AG09319 (cell line): ENCODE data around the gene PIGL.

Experiments
- DNase-seq: peaks from one replicate; pipeline ENCODE4 v3.0.0-alpha.2; 2010; ENCODE audit warnings: low read depth; ENCODE audit errors: extremely low read depth
- TF ChIP-seq, protein P1 (sequence below): IDR thresholded peaks from 2 replicates; pipeline ENCODE4 v1.5.1; 2011; ENCODE audit warnings: low read depth, mild to moderate bottlenecking, inconsistent platforms, low read length, moderate library complexity

The PIGL gene

DNA sequence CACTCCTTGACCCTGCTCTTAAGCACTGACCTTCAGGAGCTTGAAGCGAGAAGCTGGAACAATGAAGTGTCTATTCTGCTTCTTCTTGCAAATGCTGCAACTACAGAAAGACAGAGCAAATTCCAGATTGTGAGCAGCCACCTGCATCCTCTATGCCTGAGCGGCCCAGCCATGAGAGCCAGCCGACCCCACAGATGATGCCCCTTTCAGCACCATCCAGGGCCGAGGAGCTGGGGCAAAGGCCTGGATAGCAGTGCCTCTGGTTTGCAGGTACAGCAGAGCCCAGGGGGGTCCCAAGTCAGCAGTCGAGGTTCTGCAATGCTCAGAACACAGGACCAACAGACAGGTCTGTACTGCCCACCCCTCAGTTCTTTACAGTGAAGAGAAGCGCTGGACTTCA, 131.6 kb downstream of the PIGL start:
- TF ChIP-seq, protein P1, sequence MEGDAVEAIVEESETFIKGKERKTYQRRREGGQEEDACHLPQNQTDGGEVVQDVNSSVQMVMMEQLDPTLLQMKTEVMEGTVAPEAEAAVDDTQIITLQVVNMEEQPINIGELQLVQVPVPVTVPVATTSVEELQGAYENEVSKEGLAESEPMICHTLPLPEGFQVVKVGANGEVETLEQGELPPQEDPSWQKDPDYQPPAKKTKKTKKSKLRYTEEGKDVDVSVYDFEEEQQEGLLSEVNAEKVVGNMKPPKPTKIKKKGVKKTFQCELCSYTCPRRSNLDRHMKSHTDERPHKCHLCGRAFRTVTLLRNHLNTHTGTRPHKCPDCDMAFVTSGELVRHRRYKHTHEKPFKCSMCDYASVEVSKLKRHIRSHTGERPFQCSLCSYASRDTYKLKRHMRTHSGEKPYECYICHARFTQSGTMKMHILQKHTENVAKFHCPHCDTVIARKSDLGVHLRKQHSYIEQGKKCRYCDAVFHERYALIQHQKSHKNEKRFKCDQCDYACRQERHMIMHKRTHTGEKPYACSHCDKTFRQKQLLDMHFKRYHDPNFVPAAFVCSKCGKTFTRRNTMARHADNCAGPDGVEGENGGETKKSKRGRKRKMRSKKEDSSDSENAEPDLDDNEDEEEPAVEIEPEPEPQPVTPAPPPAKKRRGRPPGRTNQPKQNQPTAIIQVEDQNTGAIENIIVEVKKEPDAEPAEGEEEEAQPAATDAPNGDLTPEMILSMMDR = no peak
- DNase-seq = no peak

GRCh38 chr17:16349431-16349830, 132.4 kb downstream of the PIGL start:
- TF ChIP-seq, protein P1 = no peak
- DNase-seq = no peak

- TF ChIP-seq, protein P1 = no peak
- DNase-seq = no peak
Observed at GRCh38 chr17:16351831-16352230, 134.8 kb downstream of the PIGL start.

DNA sequence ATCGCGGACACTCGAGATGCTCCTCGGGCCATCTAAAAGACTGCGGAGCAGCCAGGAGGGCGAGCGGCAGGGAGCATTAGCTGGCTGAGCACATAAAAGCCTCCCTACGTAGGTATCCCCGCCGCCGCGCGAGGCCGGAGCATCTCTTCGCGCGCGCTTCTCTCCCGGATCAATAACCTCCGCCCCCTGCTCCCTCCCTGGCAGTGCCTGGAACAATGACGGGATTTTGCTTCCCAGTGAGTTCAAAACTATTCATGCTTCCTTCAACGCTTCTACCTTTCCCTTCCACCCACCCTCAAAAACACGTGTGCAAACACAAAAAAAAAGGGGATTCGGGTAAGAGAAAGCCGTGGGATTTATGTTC, 135.3 kb downstream of the PIGL start:
- TF ChIP-seq, protein P1 = no peak

GRCh38 chr17:16352667-16353316, 135.8 kb downstream of the PIGL start:
- TF ChIP-seq, protein P1 = no peak
- no peak for DNase-seq

More for the DNA sequence above, 135.3 kb downstream of the PIGL start:
- no peak for DNase-seq

DNA sequence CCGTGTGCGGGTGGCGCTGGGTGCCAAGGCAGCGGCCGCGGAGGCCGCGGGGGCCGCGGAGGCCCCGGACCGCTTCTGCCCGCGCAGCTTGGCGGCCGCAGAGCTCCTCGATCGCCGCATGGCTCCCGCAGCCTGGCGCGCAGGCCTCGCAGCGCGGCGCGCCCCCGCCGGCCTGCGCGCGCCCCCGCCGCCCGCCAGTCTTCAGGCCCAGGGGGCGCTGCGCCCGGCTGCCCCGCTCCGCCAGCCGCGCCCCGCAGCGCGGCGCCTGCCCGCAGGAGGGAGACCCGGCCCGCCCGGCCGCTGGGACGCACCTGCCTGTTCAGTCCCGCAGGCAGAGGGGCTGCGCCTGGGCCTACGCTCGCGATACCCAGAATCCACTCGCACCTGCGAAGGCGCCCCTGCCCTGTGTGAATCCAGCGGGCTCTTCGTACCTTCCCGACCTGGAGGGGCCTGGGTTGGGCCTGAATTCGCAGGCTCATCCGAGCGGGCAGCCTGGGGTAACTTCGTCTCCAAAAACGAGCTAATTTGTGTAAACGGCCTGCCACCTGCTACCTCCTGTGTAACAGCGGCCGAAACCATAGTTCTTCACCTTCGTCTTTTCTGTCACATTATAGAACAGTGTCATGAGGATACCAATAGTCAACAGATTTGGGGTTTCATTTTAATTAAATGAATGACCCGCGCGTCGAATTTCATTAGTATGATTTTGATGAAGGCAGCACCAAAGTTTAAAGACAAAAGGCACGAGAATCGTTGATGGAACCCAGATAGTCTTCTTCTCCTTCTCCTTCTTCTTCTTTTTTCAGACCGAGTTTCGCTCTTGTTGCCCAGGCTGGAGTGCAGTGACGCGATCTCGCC, 136.5 kb downstream of the PIGL start, which contains the start of gene CENPV:
Gene CENPV (minus strand): TSS at position 153 of the 858 bp plus-strand sequence. CDS start 33 bp downstream, at position 120.
- TF ChIP-seq, protein P1 = no peak
- no peak for DNase-seq

DNA sequence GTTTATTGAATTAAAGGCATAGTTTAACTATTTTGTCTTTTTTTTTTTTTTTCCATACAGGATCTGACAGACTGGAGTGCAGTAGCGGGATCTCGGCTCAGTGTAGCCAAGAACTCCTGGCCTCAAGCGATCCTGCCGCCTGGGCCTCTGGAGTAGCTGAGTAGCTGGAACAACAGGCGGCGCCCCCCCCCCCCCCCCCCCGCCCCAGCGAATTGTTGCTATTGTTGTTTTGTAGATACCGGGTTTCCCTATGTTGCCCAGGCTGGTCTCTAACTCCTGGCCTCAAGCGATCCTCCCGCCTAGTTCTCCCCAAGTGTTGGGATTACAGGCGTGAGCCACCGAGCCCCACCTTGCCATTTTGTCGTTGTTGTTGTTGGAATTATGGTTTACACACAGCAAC, 137.6 kb downstream of the PIGL start:
- DNase-seq = no peak
- TF ChIP-seq, protein P1 = no peak
